Activated CD8-positive, alpha-beta memory T cell treated with anti-CD3 and anti-CD28 coated beads for 4 hours (primary cell): ENCODE measurements around the gene CFAP44.
"Not testable (repeated sequence)": the region's sequence is repeated elsewhere in the genome, so short reads cannot be mapped to it uniquely, and the experiment has no call there.

Experiments
- DNase-seq, 2 donors: peaks; one replicate each; pipeline ENCODE4 v3.0.0-alpha.2; 2020; ENCODE audit warnings: low read depth in 2 of 2

CFAP44 gene

GRCh38 chr3:113441051-113441770, at the start of gene CFAP44:
Gene CFAP44 (minus strand): TSS chr3:113441493. CDS start chr3:113433664, 7,829 bp downstream.
- DNase-seq, result peak; percentile 21 to 31

- DNase-seq, result peak in 1 of 2 donors; percentile 16
Observed at GRCh38 chr3:113485161-113485609, 43.9 kb upstream of the CFAP44 start.

GRCh38 chr3:113468539-113468938, 27.2 kb upstream of the CFAP44 start:
- no peak for DNase-seq

- no peak for DNase-seq
Observed at GRCh38 chr3:113461488-113461887, 20.2 kb upstream of the CFAP44 start.

GRCh38 chr3:113458554-113458953, 17.3 kb upstream of the CFAP44 start:
- not testable (repeated sequence) for DNase-seq

- DNase-seq, result no peak
Observed at GRCh38 chr3:113455446-113455845, 14.2 kb upstream of the CFAP44 start.

GRCh38 chr3:113454630-113455029, 13.3 kb upstream of the CFAP44 start:
- DNase-seq, result no peak

- no peak for DNase-seq
Observed at GRCh38 chr3:113454057-113454456, 12.8 kb upstream of the CFAP44 start.

- DNase-seq, result no peak
Observed at GRCh38 chr3:113450911-113451310, 9.6 kb upstream of the CFAP44 start.

- no peak for DNase-seq
Observed at GRCh38 chr3:113439606-113440005, 1.7 kb downstream of the CFAP44 start.

- DNase-seq, result no peak
Observed at GRCh38 chr3:113438224-113438623, 3.1 kb downstream of the CFAP44 start.

GRCh38 chr3:113437411-113437810, 3.9 kb downstream of the CFAP44 start:
- no peak for DNase-seq

GRCh38 chr3:113436809-113437208, 4.5 kb downstream of the CFAP44 start:
- no peak for DNase-seq

GRCh38 chr3:113431811-113432210, 9.5 kb downstream of the CFAP44 start:
- DNase-seq, result no peak

- DNase-seq, result no peak
Observed at GRCh38 chr3:113428581-113428980, 12.7 kb downstream of the CFAP44 start.

- no peak for DNase-seq
Observed at GRCh38 chr3:113423699-113424098, 17.6 kb downstream of the CFAP44 start.

GRCh38 chr3:113421082-113421481, 20.2 kb downstream of the CFAP44 start:
- DNase-seq, result no peak

- no peak for DNase-seq
Observed at GRCh38 chr3:113409676-113410075, 31.6 kb downstream of the CFAP44 start.

GRCh38 chr3:113405180-113405579, 36.1 kb downstream of the CFAP44 start:
- DNase-seq, result no peak

GRCh38 chr3:113404637-113405036, 36.7 kb downstream of the CFAP44 start:
- no peak for DNase-seq
